T-cell (primary cell): ENCODE measurements around the gene GDPGP1. TPM values are rescaled to one million over a fixed set of nuclear protein-coding genes. Genes with fewer than 3 reads are reported as not detected.

Experiments used
- ATAC-seq, 4 experiments: fragments of 200-7000 bp in 3 of 4; fragments of 150-1000 bp in 1 of 4; cut with Tn5 transposase; replicated peaks in 1 of 4; 1 replicate in 3 of 4; 2 replicates in 1 of 4; pipeline ENCODE4 v1.10.0; 2021; ENCODE audit warnings: moderate library complexity in 3 of 4, mild to moderate bottlenecking in 2 of 4, moderate number of reproducible peaks in 1 of 4
- CTCF ChIA-PET, 2 donors: fragments of 300-600 bp; sonication (Branson Sonifier 250); formaldehyde crosslinking; loops; one replicate each; lab custom pipeline; 2022; ENCODE audit warnings: antibody characterized with exemption in 2 of 2; lab: Charles Lee
- POLR2A ChIA-PET, 2 donors: fragments of 300-600 bp; sonication (Branson Sonifier 250); formaldehyde crosslinking; loops; one replicate each; lab custom pipeline; 2022; ENCODE audit warnings: antibody characterized with exemption in 2 of 2; lab: Charles Lee
- DNase-seq, 35 experiments: peaks; one replicate each; pipeline versions ENCODE4 v3.0.0 to v3.0.0-alpha.2; 2013 to 2023
- H3K27ac ChIP-seq: one replicate; pipeline ENCODE4 v1.5.1; 2013; ENCODE audit warnings: low read length
- H3K27me3 ChIP-seq, 2 experiments: replicated peaks in 1 of 2; 1 replicate in 1 of 2; 2 replicates in 1 of 2; pipeline versions ENCODE4 v1.6.1 to v1.7.0; 2013; ENCODE audit warnings: low read length in 1 of 2, mixed read lengths in 1 of 2; ENCODE audit not compliant: control insufficient read depth in 2 of 2, insufficient read depth in 2 of 2; ENCODE audit errors: extremely low read depth in 1 of 2
- H3K36me3 ChIP-seq, 2 donors: 1 replicate in 1 of 2; 2 replicates in 1 of 2; pipeline versions ENCODE4 v1.6.1 to v1.7.0; 2013; ENCODE audit warnings: low read length in 1 of 2; ENCODE audit not compliant: control insufficient read depth in 2 of 2, insufficient read depth in 1 of 2; ENCODE audit errors: extremely low read depth in 1 of 2
- H3K4me1 ChIP-seq, 2 experiments: 1 replicate in 1 of 2; 2 replicates in 1 of 2; pipeline versions ENCODE4 v1.6.1 to v1.7.0; 2013; ENCODE audit warnings: low read length in 2 of 2, mixed read lengths in 1 of 2; ENCODE audit not compliant: insufficient read depth in 2 of 2, control insufficient read depth in 1 of 2; ENCODE audit errors: extremely low read depth in 1 of 2
- H3K4me3 ChIP-seq, 2 donors: 1 replicate in 1 of 2; 2 replicates in 1 of 2; pipeline versions ENCODE4 v1.5.1 to v1.7.0; 2013; ENCODE audit warnings: mild to moderate bottlenecking in 2 of 2, low read length in 1 of 2, moderate library complexity in 1 of 2; ENCODE audit not compliant: control insufficient read depth in 1 of 2; ENCODE audit errors: extremely low read depth in 1 of 2
- H3K9me3 ChIP-seq: 2 replicates; pipeline ENCODE4 v1.7.0; 2013
- H3K27ac Mint-ChIP-seq, 2 donors: one replicate each; pipeline ENCODE4 v1.8.0; 2020 to 2021; ENCODE audit warnings: mild to moderate bottlenecking in 2 of 2, mixed read lengths in 2 of 2
- H3K27me3 Mint-ChIP-seq, 2 donors: one replicate each; pipeline ENCODE4 v1.8.0; 2021 to 2022; ENCODE audit warnings: mixed read lengths in 2 of 2
- H3K36me3 Mint-ChIP-seq: one replicate; pipeline ENCODE4 v1.8.0; 2021; ENCODE audit warnings: mixed read lengths
- H3K4me1 Mint-ChIP-seq, 3 donors: one replicate each; pipeline ENCODE4 v1.8.0; 2020 to 2022; ENCODE audit warnings: mixed read lengths in 3 of 3, mild to moderate bottlenecking in 1 of 3
- H3K4me3 Mint-ChIP-seq, 3 donors: one replicate each; pipeline ENCODE4 v1.8.0; 2020 to 2022; ENCODE audit warnings: mild to moderate bottlenecking in 3 of 3, mixed read lengths in 3 of 3, moderate library complexity in 3 of 3
- H3K9me3 Mint-ChIP-seq, 3 donors: one replicate each; pipeline ENCODE4 v1.8.0; 2020 to 2022; ENCODE audit warnings: mixed read lengths in 3 of 3
- WGBS: methylation state at CpG from one replicate; pipeline ENCODE4 v1.1.5; 2013; ENCODE audit warnings: missing lambda C conversion rate; ENCODE audit not compliant: insufficient coverage; 5-methylcytosine and 5-hydroxymethylcytosine counted together
- total RNA-seq, 35 experiments: library from RNA in 6 of 35; stranded (reverse) in 6 of 35; fragments of 120-200 nt in 1 of 35; gene quantifications; one replicate each; pipeline versions ENCODE4 v1.2.1 to v1.2.4 and lab custom pipeline; 2013 to 2026

The GDPGP1 gene
- total RNA-seq, 5 donors from 2014 or later (not counting 1 experiment from before 2014, with no cell fraction given), result 7.9 to 14.5 (median 12.1) TPM

- Mint-ChIP-seq H3K4me1 (peaks cover 20 to 41% (median 40%) of the 10 kb centered on the region in 3 donors), H3K4me3 (no peak overlapping the region), H3K27me3 (no peaks in the 10 kb centered on the region), H3K27ac (peak overlapping the region in 1 of 2 donors; percentile 67), H3K9me3 (no peaks in the 10 kb centered on the region), H3K36me3 (peaks cover 23% of the 10 kb centered on the region)
- DNase-seq, result no peak
- ATAC-seq, result no peak
- Histone ChIP-seq H3K4me1 (peaks cover 0 to 26% of the 10 kb centered on the region in 2 experiments), H3K9me3 (no peaks in the 10 kb centered on the region), H3K4me3 (no peak overlapping the region), H3K27ac (no peak overlapping the region), H3K36me3 (peaks cover 6 to 16% of the 10 kb centered on the region in 2 donors), H3K27me3 (no peaks in the 10 kb centered on the region)
- ChIA-PET CTCF (no interaction called here), POLR2A (no interaction called here)
- whole genome bisulfite sequencing, result 18% methylated on average over 8 of the region's 9 CpGs
Measured at GRCh38 chr15:90209591-90209990, 24.4 kb upstream of the GDPGP1 start.

DNA sequence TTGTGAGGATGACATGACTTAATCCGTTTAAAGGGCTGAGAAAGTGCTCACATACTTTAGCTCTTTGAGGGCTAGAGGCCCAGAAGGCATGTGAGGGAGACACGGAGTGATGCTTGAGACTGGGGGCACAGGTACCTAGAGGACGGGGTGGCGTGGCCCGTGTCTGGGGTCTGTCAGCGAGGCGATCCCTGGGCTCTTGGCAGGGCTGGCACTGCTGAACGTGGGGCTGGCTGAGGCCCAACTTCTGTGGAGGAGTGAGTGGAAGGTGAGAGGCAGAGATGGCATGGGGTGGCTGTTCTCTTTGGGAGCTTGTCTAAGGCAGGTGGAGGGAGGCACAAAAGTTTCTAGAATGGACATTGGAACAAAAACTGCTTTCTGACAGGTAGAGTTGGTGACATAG is 23.4 kb upstream of the GDPGP1 start:
- Histone ChIP-seq H3K36me3 (peaks cover 6 to 16% of the 10 kb centered on the region in 2 donors), H3K4me1 (peaks cover 0 to 26% of the 10 kb centered on the region in 2 experiments), H3K4me3 (no peak overlapping the region), H3K9me3 (no peaks in the 10 kb centered on the region), H3K27me3 (no peaks in the 10 kb centered on the region), H3K27ac (no peak overlapping the region)
- no peak for DNase-seq
- peak overlapping the region in 1 of 2 donors; percentile 17 for H3K27ac Mint-ChIP-seq
- H3K9me3 Mint-ChIP-seq, result no peaks in the 10 kb centered on the region
- WGBS, result 97% methylated on average over 8 of the region's 8 CpGs
- ATAC-seq, result no peak
- ChIA-PET POLR2A (no interaction called here), CTCF (interaction anchor here in 1 of 2 donors (0.5 kb wide), 1 partner anchor 54 kb away, joined by 4 read pairs; no protein-coding TSS in a partner anchor)
- H3K36me3 Mint-ChIP-seq, result peaks cover 23% of the 10 kb centered on the region
- peaks cover 22 to 45% (median 40%) of the 10 kb centered on the region in 3 donors for H3K4me1 Mint-ChIP-seq
- H3K4me3 Mint-ChIP-seq, result no peak overlapping the region
- no peaks in the 10 kb centered on the region for H3K27me3 Mint-ChIP-seq

GRCh38 chr15:90211009-90211408 is 23.0 kb upstream of the GDPGP1 start:
- no peak overlapping the region for H3K4me3 Mint-ChIP-seq
- H3K4me1 Mint-ChIP-seq, result peaks cover 22 to 43% (median 40%) of the 10 kb centered on the region in 3 donors
- H3K27ac ChIP-seq, result no peak overlapping the region
- ATAC-seq (peak in 1 of 4 experiments; percentile 13), DNase-seq (no peak)
- CTCF ChIA-PET, result no interaction called here
- H3K27me3 Mint-ChIP-seq, result no peaks in the 10 kb centered on the region
- H3K27ac Mint-ChIP-seq, result no peak overlapping the region
- H3K4me1 ChIP-seq, result peaks cover 0 to 26% of the 10 kb centered on the region in 2 experiments
- peaks cover 20% of the 10 kb centered on the region for H3K36me3 Mint-ChIP-seq
- H3K9me3 Mint-ChIP-seq, result no peaks in the 10 kb centered on the region
- H3K27me3 ChIP-seq, result no peaks in the 10 kb centered on the region
- WGBS, result 96% methylated on average over 9 of the region's 9 CpGs
- H3K9me3 ChIP-seq, result no peaks in the 10 kb centered on the region
- peaks cover 6 to 16% of the 10 kb centered on the region in 2 donors for H3K36me3 ChIP-seq
- POLR2A ChIA-PET, result no interaction called here
- no peak overlapping the region for H3K4me3 ChIP-seq

- H3K27ac ChIP-seq, result no peak overlapping the region
- H3K4me1 ChIP-seq, result peaks cover 0 to 26% of the 10 kb centered on the region in 2 experiments
- no peak overlapping the region for H3K27ac Mint-ChIP-seq
- DNase-seq (no peak), ATAC-seq (no peak)
- H3K4me3 ChIP-seq, result no peak overlapping the region
- H3K36me3 ChIP-seq, result peaks cover 6 to 14% of the 10 kb centered on the region in 2 donors
- ChIA-PET POLR2A (interaction anchor here in 1 of 2 donors (0.6 kb wide), 1 partner anchor 184 kb away, joined by 3 read pairs; no protein-coding TSS in a partner anchor), CTCF (no interaction called here)
- H3K4me1 Mint-ChIP-seq, result peaks cover 22 to 45% (median 40%) of the 10 kb centered on the region in 3 donors
- H3K27me3 ChIP-seq, result no peaks in the 10 kb centered on the region
- H3K9me3 Mint-ChIP-seq, result no peaks in the 10 kb centered on the region
- 93% methylated on average over 6 of the region's 13 CpGs for WGBS
- H3K4me3 Mint-ChIP-seq, result no peak overlapping the region
- no peaks in the 10 kb centered on the region for H3K9me3 ChIP-seq
- peaks cover 15% of the 10 kb centered on the region for H3K36me3 Mint-ChIP-seq
- H3K27me3 Mint-ChIP-seq, result no peaks in the 10 kb centered on the region
Measured at GRCh38 chr15:90211440-90212143, 22.4 kb upstream of the GDPGP1 start.

DNA sequence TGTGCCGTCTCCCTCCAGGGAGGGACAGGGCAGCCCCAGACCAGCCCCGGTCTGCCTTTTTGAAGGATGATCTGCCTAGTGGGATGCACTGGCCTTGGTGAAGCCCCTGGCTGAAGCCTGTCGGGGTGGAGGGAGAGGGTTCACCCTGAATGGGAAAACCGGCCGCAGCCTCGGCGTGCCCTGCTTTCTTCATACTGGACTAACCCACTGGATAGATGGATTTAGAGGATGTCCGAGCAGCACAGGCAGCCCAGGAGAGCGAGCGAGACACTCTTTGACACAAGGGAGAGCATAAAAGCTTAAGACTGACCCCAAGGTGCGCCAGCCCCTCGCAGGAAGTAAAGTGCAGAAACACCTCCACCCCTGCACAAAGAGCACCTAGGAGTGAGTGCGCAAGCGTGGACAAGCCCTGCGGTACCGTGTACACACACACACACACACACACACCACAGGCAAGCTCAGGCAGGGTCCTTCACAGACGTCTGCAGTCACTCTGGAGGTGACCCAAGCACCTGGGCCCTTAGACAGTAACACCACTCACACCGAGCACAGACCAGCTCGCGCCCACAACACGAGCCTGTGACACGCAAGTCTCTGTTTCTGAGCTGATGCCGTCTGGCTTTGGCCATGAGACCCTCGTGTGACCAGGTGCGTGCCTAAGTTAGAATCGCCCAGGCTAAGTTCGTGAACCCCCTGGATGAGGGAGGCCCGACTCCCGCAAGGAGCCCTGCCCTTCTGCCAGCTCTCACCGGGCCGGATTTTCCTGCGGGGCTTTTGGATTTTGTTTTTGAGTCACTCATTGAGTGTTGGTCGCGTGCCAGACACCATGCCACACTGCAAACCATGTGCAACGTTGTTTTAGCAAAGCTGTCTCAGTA is 21.5 kb upstream of the GDPGP1 start:
- Mint-ChIP-seq H3K4me3 (no peak overlapping the region), H3K36me3 (peaks cover 18% of the 10 kb centered on the region), H3K9me3 (no peaks in the 10 kb centered on the region), H3K4me1 (peaks cover 22 to 51% (median 40%) of the 10 kb centered on the region in 3 donors), H3K27ac (no peak overlapping the region), H3K27me3 (no peaks in the 10 kb centered on the region)
- no peaks in the 10 kb centered on the region for H3K27me3 ChIP-seq
- ChIA-PET CTCF (no interaction called here), POLR2A (no interaction called here)
- WGBS, result 95% methylated on average over 24 of the region's 35 CpGs
- H3K36me3 ChIP-seq, result peaks cover 6 to 10% of the 10 kb centered on the region in 2 donors
- peaks cover 0 to 26% of the 10 kb centered on the region in 2 experiments for H3K4me1 ChIP-seq
- ATAC-seq (no peak), DNase-seq (no peak)
- no peaks in the 10 kb centered on the region for H3K9me3 ChIP-seq
- H3K4me3 ChIP-seq, result no peak overlapping the region
- no peak overlapping the region for H3K27ac ChIP-seq

- Mint-ChIP-seq H3K36me3 (peaks cover 21% of the 10 kb centered on the region), H3K4me1 (peaks cover 22 to 51% (median 40%) of the 10 kb centered on the region in 3 donors), H3K27ac (no peak overlapping the region), H3K9me3 (no peaks in the 10 kb centered on the region), H3K27me3 (no peaks in the 10 kb centered on the region), H3K4me3 (no peak overlapping the region)
- Histone ChIP-seq H3K9me3 (no peaks in the 10 kb centered on the region), H3K27ac (no peak overlapping the region), H3K36me3 (peaks cover 6 to 8% of the 10 kb centered on the region in 2 donors), H3K27me3 (no peaks in the 10 kb centered on the region), H3K4me1 (peaks cover 0 to 26% of the 10 kb centered on the region in 2 experiments), H3K4me3 (no peak overlapping the region)
- POLR2A ChIA-PET, result no interaction called here
- WGBS, result 91% methylated on average over 8 of the region's 12 CpGs
- CTCF ChIA-PET, result interaction anchor here in 1 of 2 donors (0.6 kb wide), 1 partner anchor 9 kb away, joined by 3 read pairs; no protein-coding TSS in a partner anchor
- ATAC-seq (no peak), DNase-seq (no peak)
Measured at GRCh38 chr15:90213122-90213817, 20.7 kb upstream of the GDPGP1 start.
